Measurements from ENCODE around the gene LST1.
"Not testable (repeated sequence)": the region's sequence is repeated elsewhere in the genome, so short reads cannot be mapped to it uniquely, and the experiment has no call there.

Gene LST1

DNA sequence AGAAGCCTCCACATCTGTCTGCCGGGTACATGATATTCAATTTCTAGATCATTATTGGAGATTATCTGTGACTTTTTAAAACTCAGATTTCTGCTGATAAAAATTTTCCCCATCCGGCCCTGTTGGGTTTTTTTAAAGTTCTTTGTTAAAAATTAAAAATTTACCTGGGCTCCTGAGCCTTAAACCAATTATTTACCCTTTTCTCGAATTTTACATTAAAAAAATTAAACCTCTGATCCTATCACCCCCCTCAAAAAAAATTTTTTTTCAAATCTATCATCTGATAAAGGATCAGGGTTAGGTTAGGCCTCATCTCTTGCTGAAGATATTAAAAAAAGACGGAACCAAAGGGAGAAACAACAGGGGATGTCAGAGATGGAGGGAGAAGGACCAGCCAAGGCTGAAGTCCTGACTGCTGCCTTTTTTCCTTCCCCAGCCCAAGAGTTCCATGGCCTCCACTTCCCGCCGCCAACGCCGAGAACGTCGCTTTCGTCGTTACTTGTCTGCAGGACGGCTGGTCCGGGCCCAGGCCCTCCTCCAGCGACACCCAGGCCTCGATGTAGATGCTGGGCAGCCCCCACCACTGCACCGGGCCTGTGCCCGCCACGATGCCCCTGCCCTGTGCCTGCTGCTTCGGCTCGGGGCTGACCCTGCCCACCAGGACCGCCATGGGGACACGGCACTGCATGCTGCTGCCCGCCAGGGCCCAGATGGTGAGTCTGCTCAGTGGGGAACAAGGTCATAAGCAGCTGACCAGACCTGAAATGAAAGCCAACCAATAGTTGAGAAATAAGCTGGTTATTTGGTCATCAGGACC is 38.1 kb upstream of the LST1 start:
- Histone ChIP-seq H3K27ac (peak overlapping the region; percentile 89), H3K4me1 (ENCODE audit: control insufficient read depth in 1 of 2, insufficient read depth in 1 of 2, low read depth in 1 of 2, low read length in 1 of 2) (peaks cover 55 to 57% of the 10 kb centered on the region in 2 experiments), H3K9me3 (no peaks in the 10 kb centered on the region), H3K4me3 (ENCODE audit: low read depth in 1 of 2, low read length in 1 of 2) (peak overlapping the region; percentile 64 to 72), H3K36me3 (no peaks in the 10 kb centered on the region), H3K27me3 (no peaks in the 10 kb centered on the region)
- TF ChIP-seq, protein P1, sequence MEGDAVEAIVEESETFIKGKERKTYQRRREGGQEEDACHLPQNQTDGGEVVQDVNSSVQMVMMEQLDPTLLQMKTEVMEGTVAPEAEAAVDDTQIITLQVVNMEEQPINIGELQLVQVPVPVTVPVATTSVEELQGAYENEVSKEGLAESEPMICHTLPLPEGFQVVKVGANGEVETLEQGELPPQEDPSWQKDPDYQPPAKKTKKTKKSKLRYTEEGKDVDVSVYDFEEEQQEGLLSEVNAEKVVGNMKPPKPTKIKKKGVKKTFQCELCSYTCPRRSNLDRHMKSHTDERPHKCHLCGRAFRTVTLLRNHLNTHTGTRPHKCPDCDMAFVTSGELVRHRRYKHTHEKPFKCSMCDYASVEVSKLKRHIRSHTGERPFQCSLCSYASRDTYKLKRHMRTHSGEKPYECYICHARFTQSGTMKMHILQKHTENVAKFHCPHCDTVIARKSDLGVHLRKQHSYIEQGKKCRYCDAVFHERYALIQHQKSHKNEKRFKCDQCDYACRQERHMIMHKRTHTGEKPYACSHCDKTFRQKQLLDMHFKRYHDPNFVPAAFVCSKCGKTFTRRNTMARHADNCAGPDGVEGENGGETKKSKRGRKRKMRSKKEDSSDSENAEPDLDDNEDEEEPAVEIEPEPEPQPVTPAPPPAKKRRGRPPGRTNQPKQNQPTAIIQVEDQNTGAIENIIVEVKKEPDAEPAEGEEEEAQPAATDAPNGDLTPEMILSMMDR (IDR thresholded peaks at IDR 0.05), result peak; percentile 3

DNA sequence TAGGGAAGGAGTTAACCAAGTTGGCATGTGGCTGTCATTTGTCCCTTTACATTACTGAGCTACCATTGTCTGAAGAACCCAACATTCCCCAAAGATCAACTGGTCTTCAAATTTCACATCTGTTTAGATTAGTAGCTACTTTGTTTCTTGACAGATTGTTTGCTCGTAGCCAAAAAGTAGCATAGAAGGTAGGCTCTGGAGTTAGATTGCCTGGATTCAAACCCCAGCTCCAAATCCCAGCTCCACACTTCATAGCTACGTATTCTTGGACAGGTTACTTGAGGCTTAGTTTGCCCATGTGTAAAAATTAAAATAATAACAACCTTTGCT is 37.6 kb upstream of the LST1 start:
- H3K4me1 ChIP-seq (ENCODE audit: control insufficient read depth in 1 of 2, insufficient read depth in 1 of 2, low read depth in 1 of 2, low read length in 1 of 2), result peaks cover 57 to 60% of the 10 kb centered on the region in 2 experiments
- no peaks in the 10 kb centered on the region for H3K9me3 ChIP-seq
- H3K36me3 ChIP-seq, result no peaks in the 10 kb centered on the region
- H3K27ac ChIP-seq, result peak overlapping the region; percentile 89
- H3K4me3 ChIP-seq (ENCODE audit: low read depth in 1 of 2, low read length in 1 of 2), result no peak overlapping the region
- TF ChIP-seq, protein P1 (IDR thresholded peaks at IDR 0.05), result no peak
- no peaks in the 10 kb centered on the region for H3K27me3 ChIP-seq

DNA sequence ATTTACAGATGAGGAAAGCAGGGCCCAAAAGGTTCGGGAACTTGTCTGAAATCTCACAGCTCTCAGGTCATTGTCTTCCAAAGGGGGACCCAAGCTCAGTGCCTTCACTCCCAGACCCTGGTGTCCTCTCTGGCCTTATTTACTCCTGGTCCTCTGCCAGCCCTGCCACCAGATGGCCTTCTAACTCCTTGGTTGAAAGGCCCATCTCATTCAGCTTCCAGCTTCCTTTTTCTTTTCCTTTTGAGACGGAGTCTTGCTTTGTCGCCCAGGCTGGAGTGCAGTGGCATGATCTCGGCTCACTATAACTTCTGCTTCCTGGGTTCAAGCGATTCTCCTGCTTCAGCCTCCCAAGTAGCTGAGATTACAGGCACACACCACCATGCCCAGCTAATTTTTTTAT is 34.7 kb upstream of the LST1 start:
- not testable (repeated sequence) for H3K27me3 ChIP-seq, H3K36me3 ChIP-seq, H3K9me3 ChIP-seq
- peak overlapping the region in 1 of 2 experiments; percentile 42 for H3K4me3 ChIP-seq (ENCODE audit: low read depth in 1 of 2, low read length in 1 of 2)
- peaks cover 62 to 64% of the 10 kb centered on the region in 2 experiments for H3K4me1 ChIP-seq (ENCODE audit: control insufficient read depth in 1 of 2, insufficient read depth in 1 of 2, low read depth in 1 of 2, low read length in 1 of 2)
- TF ChIP-seq, protein P1 (IDR thresholded peaks at IDR 0.05), result peak; percentile 87
- H3K27ac ChIP-seq, result peak overlapping the region; percentile 69

DNA sequence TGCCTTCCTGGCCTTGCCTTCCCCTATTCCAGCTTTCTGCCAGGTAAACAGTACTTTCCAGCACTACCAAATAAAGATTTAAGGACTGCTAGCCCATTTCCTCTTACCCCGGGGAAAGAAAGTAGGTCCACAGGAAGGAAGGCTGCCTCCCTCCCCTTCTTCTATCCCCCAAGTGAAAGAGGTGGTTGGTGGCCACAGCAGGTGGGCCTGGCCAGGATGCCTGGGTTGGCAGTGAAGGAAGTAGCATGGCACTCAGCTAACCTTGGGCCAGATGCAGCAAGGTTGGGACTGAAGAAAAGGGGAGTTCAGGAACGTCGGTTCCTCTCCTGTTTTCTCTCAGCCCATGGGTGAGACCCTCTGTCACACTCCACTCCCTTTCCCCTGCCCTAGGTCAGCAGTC is 29.8 kb upstream of the LST1 start:
- TF ChIP-seq, protein P1 (IDR thresholded peaks at IDR 0.05), result no peak
- Histone ChIP-seq H3K4me3 (ENCODE audit: low read depth in 1 of 2, low read length in 1 of 2) (no peak overlapping the region), H3K36me3 (no peaks in the 10 kb centered on the region), H3K27me3 (no peaks in the 10 kb centered on the region), H3K27ac (peak overlapping the region; percentile 98), H3K4me1 (ENCODE audit: control insufficient read depth in 1 of 2, insufficient read depth in 1 of 2, low read depth in 1 of 2, low read length in 1 of 2) (peaks cover 76 to 78% of the 10 kb centered on the region in 2 experiments), H3K9me3 (no peaks in the 10 kb centered on the region)

DNA sequence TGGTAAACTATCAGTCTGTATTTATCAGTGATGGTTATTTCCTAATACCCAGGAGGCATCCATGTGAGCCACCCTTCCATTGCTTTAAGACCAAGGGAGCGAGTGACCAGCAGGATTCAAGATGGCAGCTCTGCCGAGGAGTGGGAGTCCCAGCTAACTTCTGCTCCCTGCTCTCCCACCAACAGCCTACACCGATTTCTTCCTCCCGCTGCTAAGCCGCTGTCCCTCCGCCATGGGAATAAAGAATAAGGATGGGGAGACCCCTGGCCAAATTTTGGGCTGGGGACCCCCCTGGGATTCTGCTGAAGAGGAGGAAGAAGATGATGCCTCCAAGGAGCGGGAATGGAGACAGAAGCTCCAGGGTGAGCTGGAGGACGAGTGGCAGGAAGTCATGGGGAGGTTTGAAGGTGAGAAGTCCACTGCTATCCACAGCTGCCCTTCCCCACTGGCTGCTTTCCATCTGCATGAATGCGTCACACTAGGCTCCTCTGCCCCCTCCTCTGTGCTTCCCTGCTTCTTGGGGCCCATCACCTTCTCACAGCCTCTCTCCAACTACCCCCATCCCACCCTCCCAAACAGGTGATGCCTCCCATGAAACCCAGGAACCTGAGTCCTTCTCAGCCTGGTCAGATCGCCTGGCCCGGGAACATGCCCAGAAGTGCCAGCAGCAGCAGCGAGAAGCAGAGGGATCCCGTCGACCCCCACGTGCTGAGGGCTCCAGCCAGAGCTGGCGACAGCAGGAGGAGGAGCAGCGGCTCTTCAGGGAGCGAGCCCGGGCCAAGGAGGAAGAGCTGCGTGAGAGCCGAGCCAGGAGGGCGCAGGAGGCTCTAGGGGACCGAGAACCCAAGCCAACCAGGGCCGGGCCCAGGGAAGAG is 28.4 kb upstream of the LST1 start:
- no peaks in the 10 kb centered on the region for H3K36me3 ChIP-seq
- H3K9me3 ChIP-seq, result no peaks in the 10 kb centered on the region
- peak overlapping the region; percentile 98 for H3K27ac ChIP-seq
- H3K4me1 ChIP-seq (ENCODE audit: control insufficient read depth in 1 of 2, insufficient read depth in 1 of 2, low read depth in 1 of 2, low read length in 1 of 2), result peaks cover 75 to 76% of the 10 kb centered on the region in 2 experiments
- peak overlapping the region; percentile 62 to 68 for H3K4me3 ChIP-seq (ENCODE audit: low read depth in 1 of 2, low read length in 1 of 2)
- TF ChIP-seq, protein P1 (IDR thresholded peaks at IDR 0.05), result no peak
- no peaks in the 10 kb centered on the region for H3K27me3 ChIP-seq
